GM12892 (cell line): ENCODE results near the gene MAGI2.

Source experiments
- POLR2A ChIP-seq: IDR thresholded peaks from 2 replicates; pipeline ENCODE4 v1.6.1; 2011; ENCODE audit warnings: low read depth, low read length, control low read depth
- POLR2AphosphoS5 ChIP-seq: IDR thresholded peaks from 2 replicates; pipeline ENCODE4 v1.6.1; 2011; ENCODE audit warnings: low read depth, low read length, control low read depth

DNA sequence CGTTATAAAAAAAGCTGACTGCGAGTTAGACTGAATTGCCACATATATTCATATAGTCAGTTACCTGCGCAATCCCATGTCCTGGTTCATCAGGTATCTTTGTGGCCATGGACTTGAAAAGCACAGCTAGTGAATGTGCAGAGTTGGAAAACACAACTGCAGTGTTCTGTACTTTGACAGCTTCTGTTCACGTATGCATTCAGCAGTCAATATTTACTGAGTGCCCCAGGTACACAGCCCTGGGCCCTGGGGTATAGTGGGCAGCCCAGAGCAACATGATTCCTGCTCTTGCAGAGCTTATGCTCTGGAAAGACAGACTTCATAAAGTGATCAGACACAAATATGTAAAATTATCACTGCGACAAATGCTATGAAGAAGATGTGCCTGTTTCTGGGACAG is 1341.0 kb downstream of the MAGI2 start:
- TF ChIP-seq POLR2A = no peak
- no peak for TF ChIP-seq POLR2AphosphoS5
